SU-DHL-6 (cell line): Measurements from ENCODE around the gene LAMA3.

Experiments used
- H2AFZ ChIP-seq: fragments of 200-600 bp; sonication (generic); 2 replicates; pipeline ENCODE4 v1.6.1; 2014; ENCODE audit warnings: low read depth, mild to moderate bottlenecking, moderate library complexity, mixed read lengths, antibody characterized with exemption, low read length; ENCODE audit not compliant: severe bottlenecking
- H3F3A ChIP-seq: fragments of 200-600 bp; shearing (Covaris generic); 2 replicates; pipeline ENCODE4 v1.6.0; 2016; ENCODE audit warnings: antibody characterized with exemption, mild to moderate bottlenecking; ENCODE audit not compliant: insufficient read depth
- H3K27ac ChIP-seq: fragments of 200-600 bp; sonication (generic); 2 replicates; pipeline ENCODE4 v1.5.1; 2016; ENCODE audit warnings: low read depth, mild to moderate bottlenecking, low read length, moderate library complexity, mixed read lengths
- H3K27me3 ChIP-seq: fragments of 200-600 bp; sonication (generic), shearing (Covaris generic); 2 replicates; pipeline ENCODE4 v1.6.0; 2014; ENCODE audit warnings: mild to moderate bottlenecking, low read length
- H3K36me3 ChIP-seq: fragments of 200-600 bp; sonication (generic); 2 replicates; pipeline ENCODE4 v1.6.1; 2014; ENCODE audit warnings: mild to moderate bottlenecking, low read length, mixed read lengths
- H3K4me2 ChIP-seq: fragments of 300-600, 200-600 bp; shearing (Covaris generic), sonication (generic); 2 replicates; pipeline ENCODE4 v1.6.0; 2014; ENCODE audit warnings: low read length, low read depth, mild to moderate bottlenecking; ENCODE audit not compliant: poor library complexity, severe bottlenecking
- H3K4me3 ChIP-seq: fragments of 200-600 bp; sonication (generic); 2 replicates; pipeline ENCODE4 v1.5.1; 2014; ENCODE audit warnings: antibody characterized with exemption, low read length, mild to moderate bottlenecking, mixed read lengths; ENCODE audit not compliant: insufficient read depth, poor library complexity, severe bottlenecking
- H3K79me2 ChIP-seq: fragments of 200-600 bp; sonication (generic); 2 replicates; pipeline ENCODE4 v1.6.1; 2014; ENCODE audit warnings: mild to moderate bottlenecking, low read length, moderate library complexity; ENCODE audit not compliant: insufficient read depth
- H3K9ac ChIP-seq: fragments of 200-600 bp; sonication (generic); 2 replicates; pipeline ENCODE4 v1.7.0; 2014; ENCODE audit warnings: mild to moderate bottlenecking, low read length
- H3K9me2 ChIP-seq: fragments of 200-600 bp; sonication (generic); replicated peaks from 2 replicates; pipeline ENCODE4 v1.6.1; 2014; ENCODE audit warnings: low read length; ENCODE audit not compliant: insufficient read depth
- H3K9me3 ChIP-seq: fragments of 200-600 bp; sonication (generic); 2 replicates; pipeline ENCODE4 v1.6.1; 2014; ENCODE audit warnings: low read length, mixed read lengths; ENCODE audit not compliant: insufficient read depth
- H4K20me1 ChIP-seq: fragments of 200-600 bp; sonication (generic); 2 replicates; pipeline ENCODE4 v1.6.1; 2014; ENCODE audit warnings: low read depth, mild to moderate bottlenecking, antibody characterized with exemption, low read length, moderate library complexity, mixed read lengths
- CTCF ChIP-seq: fragments of 200-600 bp; sonication (generic); IDR thresholded peaks from one replicate; pipeline ENCODE4 v1.5.1; 2017; ENCODE audit warnings: antibody characterized with exemption, mild to moderate bottlenecking, low read length, moderate library complexity; ENCODE audit not compliant: insufficient read depth, poor library complexity, severe bottlenecking
- EZH2phosphoT487 ChIP-seq: fragments of 200-600 bp; sonication (generic), shearing (Covaris generic); conservative IDR thresholded peaks from 2 replicates; pipeline ENCODE4 v1.6.1; 2018; ENCODE audit warnings: mild to moderate bottlenecking, antibody characterized with exemption, low read length, moderate library complexity, mixed read lengths

Gene LAMA3

DNA sequence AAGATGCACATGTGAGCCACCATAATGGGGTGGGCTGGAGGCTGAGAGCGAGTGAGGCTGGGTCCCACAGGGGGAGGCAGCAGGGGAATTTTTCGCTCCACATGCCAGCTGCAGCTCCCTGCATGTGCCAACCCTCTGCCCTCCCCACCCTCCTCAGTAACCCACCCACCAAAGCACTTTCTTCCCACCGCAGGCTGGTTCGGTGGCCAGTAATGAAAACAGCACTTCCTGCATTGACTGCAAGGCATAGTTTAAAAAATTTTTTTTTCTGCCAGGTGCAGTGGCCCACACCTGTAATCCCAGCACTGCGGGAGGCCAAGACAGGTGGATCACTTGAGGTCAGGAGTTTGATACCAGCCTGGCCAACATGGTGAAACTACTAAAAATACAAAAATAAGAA is 177.8 kb downstream of the LAMA3 start:
- H3K36me3 ChIP-seq = no peaks in the 10 kb centered on the region
- no peaks in the 10 kb centered on the region for H4K20me1 ChIP-seq
- H3K9ac ChIP-seq = no peak overlapping the region
- no peak overlapping the region for H3K4me3 ChIP-seq
- no peaks in the 10 kb centered on the region for H3K79me2 ChIP-seq
- H3K27me3 ChIP-seq = no peaks in the 10 kb centered on the region
- no peaks in the 10 kb centered on the region for H3F3A ChIP-seq
- no peaks in the 10 kb centered on the region for H3K9me2 ChIP-seq
- no peaks in the 10 kb centered on the region for H3K9me3 ChIP-seq
- no peak for TF ChIP-seq EZH2phosphoT487
- no peak for TF ChIP-seq CTCF
- no peak overlapping the region for H3K27ac ChIP-seq
- H3K4me2 ChIP-seq = no peak overlapping the region
- H2AFZ ChIP-seq = no peak overlapping the region

DNA sequence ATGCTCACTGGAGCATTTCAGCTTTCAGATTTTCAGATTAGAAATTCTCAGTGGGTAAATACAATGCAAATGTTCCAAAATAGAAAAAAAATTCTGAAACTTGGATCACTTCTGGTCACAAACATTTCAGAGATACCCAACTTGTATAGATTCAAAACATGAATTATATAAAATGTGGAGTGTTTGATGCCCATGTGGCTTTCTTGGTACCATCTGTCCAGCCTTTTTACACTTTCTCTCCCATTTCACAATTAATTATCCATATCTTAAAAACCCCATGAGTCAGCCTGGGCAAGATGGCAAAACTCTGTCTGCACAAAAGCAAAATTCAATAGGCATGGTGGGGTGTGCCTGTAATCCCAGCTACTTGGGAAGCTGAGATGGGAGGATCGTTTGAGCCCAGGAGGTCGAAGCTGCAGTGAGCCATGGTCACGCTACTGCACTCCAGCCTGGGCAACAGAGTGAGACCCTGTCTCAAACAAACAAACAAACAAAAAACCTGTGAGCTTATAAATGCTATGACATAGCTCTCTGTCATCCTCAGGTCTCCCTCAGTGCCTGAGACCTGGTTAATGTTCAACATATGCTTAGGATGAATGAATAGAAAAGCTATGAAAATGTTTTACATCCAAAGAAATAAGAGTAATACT is 179.0 kb downstream of the LAMA3 start:
- H3K4me2 ChIP-seq = no peak overlapping the region
- no peaks in the 10 kb centered on the region for H3K27me3 ChIP-seq
- H4K20me1 ChIP-seq = no peaks in the 10 kb centered on the region
- no peaks in the 10 kb centered on the region for H3F3A ChIP-seq
- no peak overlapping the region for H3K9ac ChIP-seq
- no peak overlapping the region for H2AFZ ChIP-seq
- no peaks in the 10 kb centered on the region for H3K36me3 ChIP-seq
- no peaks in the 10 kb centered on the region for H3K9me2 ChIP-seq
- TF ChIP-seq CTCF = no peak
- no peak for TF ChIP-seq EZH2phosphoT487
- no peak overlapping the region for H3K27ac ChIP-seq
- H3K9me3 ChIP-seq = no peaks in the 10 kb centered on the region
- H3K4me3 ChIP-seq = no peak overlapping the region
- H3K79me2 ChIP-seq = no peaks in the 10 kb centered on the region

DNA sequence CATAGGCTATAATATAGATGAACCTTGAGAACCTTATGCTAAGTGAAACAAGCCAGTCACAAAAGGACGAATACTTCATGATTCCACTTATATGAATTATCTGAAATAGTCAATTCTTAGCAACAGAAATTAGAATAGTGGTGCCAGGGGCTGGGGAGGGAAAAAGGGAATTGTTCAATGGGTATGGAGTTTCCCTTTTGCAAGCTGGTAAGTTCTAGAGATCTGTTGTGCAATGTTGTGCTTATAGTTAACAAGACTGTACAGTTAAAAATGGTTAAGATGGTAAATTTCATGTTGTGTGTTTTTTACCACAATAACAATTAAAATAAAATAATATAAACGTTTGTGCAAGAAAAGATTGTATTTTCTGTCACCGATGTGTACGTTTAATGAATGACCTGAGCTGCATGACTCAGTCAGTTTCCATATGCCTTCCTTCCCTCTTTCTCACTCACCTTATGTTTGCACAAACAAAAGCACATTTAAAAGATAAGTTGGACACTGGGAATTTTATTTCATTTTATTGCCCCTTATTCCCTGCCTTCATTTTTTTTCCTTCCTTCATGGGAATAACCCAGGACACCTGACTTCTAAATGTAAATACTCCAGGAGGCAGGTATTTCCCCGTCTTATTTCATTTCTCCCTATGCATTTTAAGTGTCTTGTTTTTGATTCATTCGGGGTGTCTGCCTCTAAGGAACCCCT is 181.6 kb downstream of the LAMA3 start:
- Histone ChIP-seq H3F3A (no peaks in the 10 kb centered on the region), H3K4me2 (no peak overlapping the region), H3K4me3 (no peak overlapping the region), H3K27ac (no peak overlapping the region), H3K9me2 (no peaks in the 10 kb centered on the region), H3K36me3 (no peaks in the 10 kb centered on the region), H3K9me3 (no peaks in the 10 kb centered on the region), H2AFZ (no peak overlapping the region), H3K9ac (no peak overlapping the region), H3K27me3 (no peaks in the 10 kb centered on the region), H4K20me1 (no peaks in the 10 kb centered on the region), H3K79me2 (no peaks in the 10 kb centered on the region)
- TF ChIP-seq EZH2phosphoT487 = no peak
- TF ChIP-seq CTCF = no peak
